ENCODE results near the gene HK1.

GRCh38 chr10:69377191-69377590, 98.9 kb downstream of the HK1 start:
- TF ChIP-seq CTCF (IDR thresholded peaks at IDR 0.05) (no peak), POLR2A (IDR thresholded peaks at IDR 0.05) (no peak)

Data from uterus (tissue), 2 donors.